Tibial artery (tissue), 4 donors: Measurements from ENCODE around the gene OR1E1.
"Not testable (repeated sequence)": the region's sequence is repeated elsewhere in the genome, so short reads cannot be mapped to it uniquely, and the experiment has no call there.

Experiments used
- DNase-seq, 2 donors: peaks; one replicate each; pipeline ENCODE4 v3.0.0-alpha.2; 2019
- H3K27ac ChIP-seq, 2 donors: fragments of 200-600 bp; sonication (generic) in 1 of 2; 1 replicate in 1 of 2; 2 replicates in 1 of 2; pipeline ENCODE4 v1.5.1; 2018 to 2019; ENCODE audit warnings: mild to moderate bottlenecking in 1 of 2
- H3K27me3 ChIP-seq, 2 donors: fragments of 200-600 bp; sonication (generic) in 1 of 2; one replicate each; pipeline versions ENCODE4 v1.5.1 to v1.6.0; 2016 to 2019
- H3K36me3 ChIP-seq, 3 donors: fragments of 200-600 bp; sonication (generic) in 2 of 3; one replicate each; pipeline ENCODE4 v1.5.1; 2016 to 2019; ENCODE audit warnings: mild to moderate bottlenecking in 2 of 3
- H3K4me1 ChIP-seq, 4 donors: fragments of 200-600 bp; sonication (generic) in 2 of 4; 1 replicate in 3 of 4; 2 replicates in 1 of 4; pipeline ENCODE4 v1.5.1; 2016 to 2019
- H3K4me3 ChIP-seq, 2 donors: fragments of 200-600 bp; sonication (generic) in 1 of 2; 1 replicate in 1 of 2; 2 replicates in 1 of 2; pipeline ENCODE4 v1.5.1; 2018 to 2019; ENCODE audit warnings: mild to moderate bottlenecking in 2 of 2
- H3K9me3 ChIP-seq, 3 donors: fragments of 200-600 bp; sonication (generic) in 1 of 3; one replicate each; pipeline ENCODE4 v1.5.1; 2016 to 2019
- intact Hi-C: fragments of 100-400 bp; cut with DNase I; formaldehyde crosslinking; loops from one replicate; pipeline ENCODE4 v1.15.0; 2023; ENCODE audit warnings: low total_unique reads
- TF ChIP-seq, protein P1 (sequence below), 2 experiments: fragments of 200-600 bp in 1 of 2; fragments of 450-650 bp in 1 of 2; IDR thresholded peaks; one replicate each; pipeline ENCODE4 v1.5.1; 2017 to 2019; ENCODE audit warnings: antibody characterized with exemption in 2 of 2, mild to moderate bottlenecking in 1 of 2, moderate library complexity in 1 of 2

Gene OR1E1, protein sequence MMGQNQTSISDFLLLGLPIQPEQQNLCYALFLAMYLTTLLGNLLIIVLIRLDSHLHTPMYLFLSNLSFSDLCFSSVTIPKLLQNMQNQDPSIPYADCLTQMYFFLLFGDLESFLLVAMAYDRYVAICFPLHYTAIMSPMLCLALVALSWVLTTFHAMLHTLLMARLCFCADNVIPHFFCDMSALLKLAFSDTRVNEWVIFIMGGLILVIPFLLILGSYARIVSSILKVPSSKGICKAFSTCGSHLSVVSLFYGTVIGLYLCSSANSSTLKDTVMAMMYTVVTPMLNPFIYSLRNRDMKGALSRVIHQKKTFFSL

GRCh38 chr17:3398310-3398709, at the start of gene OR1E1:
Gene OR1E1, minus strand, starts transcription at chr17:3398410. Its CDS starts 0 bp downstream, at chr17:3398410.
- H3K9me3 ChIP-seq: no peaks in the 10 kb centered on the region
- intact Hi-C loops: no loop called here
- H3K36me3 ChIP-seq: no peaks in the 10 kb centered on the region
- no peak within 1 kb of the TSS for H3K27ac ChIP-seq
- H3K4me1 ChIP-seq: no peaks in the 10 kb centered on the region
- TF ChIP-seq, protein P1, sequence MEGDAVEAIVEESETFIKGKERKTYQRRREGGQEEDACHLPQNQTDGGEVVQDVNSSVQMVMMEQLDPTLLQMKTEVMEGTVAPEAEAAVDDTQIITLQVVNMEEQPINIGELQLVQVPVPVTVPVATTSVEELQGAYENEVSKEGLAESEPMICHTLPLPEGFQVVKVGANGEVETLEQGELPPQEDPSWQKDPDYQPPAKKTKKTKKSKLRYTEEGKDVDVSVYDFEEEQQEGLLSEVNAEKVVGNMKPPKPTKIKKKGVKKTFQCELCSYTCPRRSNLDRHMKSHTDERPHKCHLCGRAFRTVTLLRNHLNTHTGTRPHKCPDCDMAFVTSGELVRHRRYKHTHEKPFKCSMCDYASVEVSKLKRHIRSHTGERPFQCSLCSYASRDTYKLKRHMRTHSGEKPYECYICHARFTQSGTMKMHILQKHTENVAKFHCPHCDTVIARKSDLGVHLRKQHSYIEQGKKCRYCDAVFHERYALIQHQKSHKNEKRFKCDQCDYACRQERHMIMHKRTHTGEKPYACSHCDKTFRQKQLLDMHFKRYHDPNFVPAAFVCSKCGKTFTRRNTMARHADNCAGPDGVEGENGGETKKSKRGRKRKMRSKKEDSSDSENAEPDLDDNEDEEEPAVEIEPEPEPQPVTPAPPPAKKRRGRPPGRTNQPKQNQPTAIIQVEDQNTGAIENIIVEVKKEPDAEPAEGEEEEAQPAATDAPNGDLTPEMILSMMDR (IDR thresholded peaks at IDR 0.05): no peak
- no peak for DNase-seq
- no peak within 1 kb of the TSS for H3K4me3 ChIP-seq
- no peaks in the 10 kb centered on the region for H3K27me3 ChIP-seq

DNA sequence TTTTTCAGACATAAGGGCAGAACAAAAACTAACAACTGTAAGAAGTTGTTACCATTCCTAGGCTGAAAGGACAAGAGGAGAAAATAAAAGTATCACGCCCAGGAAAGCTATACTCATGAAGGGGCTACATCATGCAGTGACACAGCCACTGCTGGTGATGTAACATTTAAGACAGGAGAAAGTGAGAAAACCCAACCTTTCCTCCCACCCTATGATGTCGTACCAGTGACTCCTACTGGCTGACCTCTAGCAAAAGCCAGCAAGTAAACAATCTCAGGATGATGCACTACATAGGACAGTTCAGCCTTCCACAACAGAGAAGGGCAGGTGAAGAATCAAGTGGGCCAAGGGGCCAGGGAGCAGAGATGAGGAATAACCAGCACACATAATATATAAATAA, 49.4 kb upstream of the OR1E1 start:
- Histone ChIP-seq H3K36me3 (no peaks in the 10 kb centered on the region), H3K27ac (no peak overlapping the region), H3K4me3 (no peak overlapping the region), H3K4me1 (no peaks in the 10 kb centered on the region), H3K9me3 (no peaks in the 10 kb centered on the region), H3K27me3 (no peaks in the 10 kb centered on the region)
- TF ChIP-seq, protein P1 (IDR thresholded peaks at IDR 0.05): no peak
- intact Hi-C loops: no loop called here
- DNase-seq: no peak

DNA sequence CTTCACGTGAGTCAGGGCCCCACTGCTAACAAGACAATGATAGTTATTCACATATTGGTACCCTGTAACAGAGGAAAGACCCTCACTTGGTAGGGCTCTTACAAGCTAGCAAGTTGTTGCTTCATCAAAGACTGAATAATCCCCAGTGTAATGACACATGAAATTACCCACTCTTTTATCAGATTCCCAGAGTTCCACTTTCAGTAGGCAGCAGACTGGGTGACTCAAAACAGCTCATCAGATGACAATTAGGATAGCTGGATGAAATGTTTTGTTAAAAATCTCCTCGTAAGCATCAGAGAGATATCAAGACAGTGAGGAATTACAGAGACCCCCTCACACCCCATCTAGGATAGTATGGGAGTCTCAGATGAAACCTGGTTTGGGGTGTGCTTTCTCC, 42.2 kb upstream of the OR1E1 start:
- no peak for DNase-seq
- Histone ChIP-seq H3K36me3 (no peaks in the 10 kb centered on the region), H3K4me3 (no peak overlapping the region), H3K4me1 (no peaks in the 10 kb centered on the region), H3K27ac (no peak overlapping the region), H3K9me3 (no peaks in the 10 kb centered on the region), H3K27me3 (no peaks in the 10 kb centered on the region)
- TF ChIP-seq, protein P1 (IDR thresholded peaks at IDR 0.05): no peak
- intact Hi-C loops: no loop called here

GRCh38 chr17:3438368-3438767, 40.2 kb upstream of the OR1E1 start:
- no peak overlapping the region for H3K4me3 ChIP-seq
- no peaks in the 10 kb centered on the region for H3K27me3 ChIP-seq
- H3K9me3 ChIP-seq: no peaks in the 10 kb centered on the region
- no peak for DNase-seq
- intact Hi-C loops: no loop called here
- H3K27ac ChIP-seq: no peak overlapping the region
- H3K36me3 ChIP-seq: no peaks in the 10 kb centered on the region
- no peaks in the 10 kb centered on the region for H3K4me1 ChIP-seq
- TF ChIP-seq, protein P1 (IDR thresholded peaks at IDR 0.05): no peak

DNA sequence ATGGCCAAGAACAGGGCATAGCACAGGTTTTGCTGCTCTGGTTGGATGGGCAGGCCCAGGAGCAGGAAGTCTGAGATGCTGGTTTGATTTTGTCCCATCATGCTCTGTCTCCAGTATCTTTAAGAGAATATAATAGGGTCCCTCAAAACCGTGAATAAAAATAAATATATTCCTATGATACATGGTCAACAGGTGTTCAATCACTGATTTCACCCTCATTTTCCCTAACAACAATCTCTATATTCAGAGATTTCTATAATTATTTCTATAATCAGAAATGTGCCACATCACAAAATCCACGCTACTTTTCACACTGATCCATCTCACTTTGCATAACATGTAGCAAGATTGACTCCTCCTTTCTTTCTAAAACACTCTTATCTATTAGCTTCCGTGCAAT, 35.5 kb upstream of the OR1E1 start, which contains the start of gene OR1E2:
TSS of gene OR1E2 (minus strand) at position 101 of the 400 bp plus-strand sequence. CDS start at position 101, 0 bp downstream.
- no peaks in the 10 kb centered on the region for H3K27me3 ChIP-seq
- intact Hi-C loops: no loop called here
- H3K4me3 ChIP-seq: no peak within 1 kb of the TSS
- no peaks in the 10 kb centered on the region for H3K36me3 ChIP-seq
- H3K4me1 ChIP-seq: no peaks in the 10 kb centered on the region
- TF ChIP-seq, protein P1 (IDR thresholded peaks at IDR 0.05): no peak
- DNase-seq: no peak
- H3K9me3 ChIP-seq: peaks cover 0 to 1% (median 0%) of the 10 kb centered on the region in 3 donors
- H3K27ac ChIP-seq: no peak within 1 kb of the TSS

DNA sequence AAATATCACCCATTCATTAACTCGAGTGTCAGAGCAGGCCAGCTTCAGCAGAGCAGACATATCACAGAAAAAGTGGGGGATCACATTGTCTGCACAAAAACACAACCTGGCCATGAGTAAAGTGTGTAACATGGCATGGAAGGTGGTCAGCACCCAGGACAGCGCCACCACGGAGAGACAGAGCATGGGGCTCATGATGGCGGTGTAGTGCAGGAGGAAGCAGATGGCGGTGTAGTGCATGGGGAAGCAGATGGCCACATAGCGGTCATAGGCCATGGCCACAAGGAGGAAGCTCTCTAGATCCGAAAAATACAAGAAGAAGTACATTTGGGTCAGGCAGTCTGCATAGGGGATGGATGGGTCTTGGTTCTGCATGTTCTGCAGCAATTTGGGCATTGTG, 35.0 kb upstream of the OR1E1 start:
- DNase-seq, intact Hi-C loops, H3K4me1 ChIP-seq, H3K36me3 ChIP-seq, H3K9me3 ChIP-seq, H3K27me3 ChIP-seq, H3K4me3 ChIP-seq, H3K27ac ChIP-seq: not testable (repeated sequence)
